GM20000 (cell line): ENCODE measurements around the gene GET3.

Experiments used
- DNase-seq: peaks from one replicate; pipeline ENCODE4 v3.0.0; 2012; ENCODE audit warnings: low spot score
- TF ChIP-seq, protein P1 (sequence below): IDR thresholded peaks from 2 replicates; pipeline ENCODE4 v1.5.1; 2012; ENCODE audit warnings: mild to moderate bottlenecking, control low read depth; ENCODE audit errors: extremely low read depth, missing control alignments

The GET3 gene

DNA sequence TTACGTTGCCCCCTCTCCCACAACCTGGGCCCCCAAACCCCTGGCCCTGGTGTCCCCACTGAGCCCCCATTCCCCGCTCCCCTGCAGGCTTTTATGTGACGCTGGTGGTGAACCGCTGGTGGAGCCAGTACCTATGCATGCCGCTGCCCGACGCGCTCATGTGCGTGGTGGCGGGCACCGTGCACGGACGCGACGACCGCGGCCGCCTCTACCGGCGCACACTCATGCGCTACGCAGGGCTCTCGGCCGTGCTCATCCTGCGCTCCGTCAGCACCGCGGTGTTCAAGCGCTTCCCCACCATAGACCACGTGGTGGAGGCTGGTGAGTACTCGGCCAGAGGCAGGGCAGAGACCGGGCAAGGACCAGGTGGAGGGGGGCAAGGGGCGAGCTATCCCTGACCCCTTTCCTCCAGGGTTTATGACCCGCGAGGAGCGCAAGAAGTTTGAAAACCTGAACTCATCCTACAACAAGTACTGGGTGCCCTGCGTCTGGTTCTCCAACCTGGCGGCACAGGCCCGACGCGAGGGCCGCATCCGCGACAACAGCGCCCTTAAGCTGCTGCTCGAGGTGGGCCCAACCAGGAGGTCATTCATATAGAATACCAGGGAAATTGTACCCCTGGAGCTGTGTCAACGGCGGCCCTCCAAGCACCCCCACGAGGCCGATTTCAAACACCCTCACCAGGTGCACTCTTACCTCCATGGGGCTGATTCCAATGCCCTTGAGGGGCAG, 17.3 kb downstream of the GET3 start:
- TF ChIP-seq, protein P1, sequence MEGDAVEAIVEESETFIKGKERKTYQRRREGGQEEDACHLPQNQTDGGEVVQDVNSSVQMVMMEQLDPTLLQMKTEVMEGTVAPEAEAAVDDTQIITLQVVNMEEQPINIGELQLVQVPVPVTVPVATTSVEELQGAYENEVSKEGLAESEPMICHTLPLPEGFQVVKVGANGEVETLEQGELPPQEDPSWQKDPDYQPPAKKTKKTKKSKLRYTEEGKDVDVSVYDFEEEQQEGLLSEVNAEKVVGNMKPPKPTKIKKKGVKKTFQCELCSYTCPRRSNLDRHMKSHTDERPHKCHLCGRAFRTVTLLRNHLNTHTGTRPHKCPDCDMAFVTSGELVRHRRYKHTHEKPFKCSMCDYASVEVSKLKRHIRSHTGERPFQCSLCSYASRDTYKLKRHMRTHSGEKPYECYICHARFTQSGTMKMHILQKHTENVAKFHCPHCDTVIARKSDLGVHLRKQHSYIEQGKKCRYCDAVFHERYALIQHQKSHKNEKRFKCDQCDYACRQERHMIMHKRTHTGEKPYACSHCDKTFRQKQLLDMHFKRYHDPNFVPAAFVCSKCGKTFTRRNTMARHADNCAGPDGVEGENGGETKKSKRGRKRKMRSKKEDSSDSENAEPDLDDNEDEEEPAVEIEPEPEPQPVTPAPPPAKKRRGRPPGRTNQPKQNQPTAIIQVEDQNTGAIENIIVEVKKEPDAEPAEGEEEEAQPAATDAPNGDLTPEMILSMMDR: no peak
- no peak for DNase-seq

DNA sequence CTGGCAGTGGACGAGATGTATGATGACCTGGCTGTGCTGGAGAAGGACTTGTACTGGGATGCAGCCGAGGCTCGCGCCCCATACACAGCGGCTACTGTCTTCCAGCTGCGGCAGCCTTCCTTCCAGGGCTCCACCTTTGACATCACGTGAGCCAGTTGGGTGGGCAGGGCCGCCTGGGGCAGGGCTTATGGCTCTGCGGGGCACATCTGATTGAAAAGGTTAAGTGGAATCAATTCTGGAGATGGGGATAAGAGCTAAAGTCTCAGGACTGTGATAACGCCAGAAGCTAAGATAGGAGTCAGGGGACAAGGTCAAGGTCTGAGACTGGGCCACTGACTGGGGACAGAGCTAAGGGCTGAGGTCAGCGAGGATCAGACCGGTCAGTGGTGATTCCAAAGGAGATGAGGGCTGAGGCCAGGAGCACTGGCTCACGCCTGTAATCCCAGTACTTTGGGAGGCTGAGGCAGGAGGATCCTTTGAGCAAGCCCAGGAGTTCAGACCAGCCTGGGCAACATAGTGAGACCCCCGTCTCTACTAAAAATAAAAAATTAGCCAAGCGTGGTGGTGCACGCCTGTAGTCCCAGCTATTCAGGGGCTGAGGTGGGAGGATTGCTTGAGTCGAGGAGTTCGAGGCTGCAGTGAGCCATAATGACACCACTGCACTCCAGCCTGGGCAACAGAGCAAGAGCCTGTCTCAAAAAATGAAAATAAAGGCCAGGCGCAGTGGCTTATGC, 19.0 kb downstream of the GET3 start:
- TF ChIP-seq, protein P1: no peak

GRCh38 chr19:12757544-12758274, 20.4 kb downstream of the GET3 start:
- DNase-seq: peak; percentile 88
- TF ChIP-seq, protein P1: peak; percentile 89

More for the DNA sequence above, 19.0 kb downstream of the GET3 start:
- no peak for DNase-seq

DNA sequence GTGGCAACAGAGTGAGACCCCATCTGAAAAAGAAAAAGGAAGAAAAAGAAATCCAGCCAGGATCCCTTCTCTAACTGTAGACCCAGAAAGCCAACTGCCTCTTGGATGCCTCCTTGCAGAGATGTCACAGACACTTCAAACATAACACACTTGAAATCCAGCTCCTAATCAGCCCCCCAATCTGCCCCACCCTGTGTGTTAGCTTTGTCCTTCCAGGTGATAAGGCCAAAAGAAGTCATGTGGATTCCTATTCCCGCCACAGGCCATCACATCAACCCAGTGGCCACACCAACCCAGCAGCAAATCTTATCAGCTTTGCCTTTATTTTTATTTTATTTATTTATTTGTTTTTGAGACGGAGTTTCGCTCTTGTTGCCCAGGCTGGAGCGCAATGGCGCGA, 22.4 kb downstream of the GET3 start:
- no peak for DNase-seq
- TF ChIP-seq, protein P1: no peak

DNA sequence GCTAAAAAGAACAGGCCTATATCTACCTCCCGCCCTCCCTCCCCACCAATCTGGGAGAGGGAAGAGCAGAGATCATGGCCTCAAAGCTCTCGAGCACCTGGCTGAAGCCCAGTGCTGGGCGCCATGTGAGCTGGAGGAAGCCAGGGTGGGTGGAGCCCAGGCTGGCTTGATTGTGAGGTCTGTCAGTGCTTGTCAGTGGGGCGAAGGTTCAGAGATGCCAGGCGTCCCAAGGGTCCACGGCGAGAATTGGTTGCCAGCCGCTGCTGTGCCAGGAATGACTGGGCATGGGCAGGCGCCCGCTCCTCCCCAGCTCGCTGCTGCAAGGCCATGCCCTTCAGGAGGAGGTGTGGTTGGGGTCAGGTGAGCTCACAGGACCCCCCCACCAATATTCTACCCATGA, 25.8 kb downstream of the GET3 start:
- TF ChIP-seq, protein P1: no peak
- no peak for DNase-seq

GRCh38 chr19:12764698-12765097, 27.4 kb downstream of the GET3 start:
- no peak for DNase-seq
- TF ChIP-seq, protein P1: no peak
